Measurements from ENCODE around the gene TACC2.

The TACC2 gene

GRCh38 chr10:122288262-122288661 is 299.3 kb downstream of the TACC2 start:
- no peak overlapping the region for H3K4me3 ChIP-seq (ENCODE audit: low read depth, low read length, poor library complexity, severe bottlenecking)
- H2AFZ ChIP-seq (ENCODE audit: low read length): no peak overlapping the region
- no peaks in the 10 kb centered on the region for H3K9me2 ChIP-seq (ENCODE audit: low read depth, low read length)
- no peaks in the 10 kb centered on the region for H3F3A ChIP-seq (ENCODE audit: insufficient read depth, low read length)
- H3K9ac ChIP-seq (ENCODE audit: low read length): no peak overlapping the region
- no peaks in the 10 kb centered on the region for H3K79me2 ChIP-seq (ENCODE audit: insufficient read depth, low read length)
- H3K27ac ChIP-seq (ENCODE audit: low read depth, low read length, poor library complexity, severe bottlenecking): no peak overlapping the region
- no peaks in the 10 kb centered on the region for H3K36me3 ChIP-seq (ENCODE audit: insufficient read depth, low read length)
- H3K27me3 ChIP-seq (ENCODE audit: insufficient read depth, low read length): no peaks in the 10 kb centered on the region
- H3K9me3 ChIP-seq (ENCODE audit: low read length): no peaks in the 10 kb centered on the region
- no peak overlapping the region for H3K4me2 ChIP-seq (ENCODE audit: low read length)
- TF ChIP-seq EZH2 (IDR thresholded peaks at IDR 0.05; ENCODE audit: borderline replicate concordance, low read length) (no peak), CTCF (IDR thresholded peaks at IDR 0.05; ENCODE audit: low read length) (no peak)
- no peaks in the 10 kb centered on the region for H4K20me1 ChIP-seq (ENCODE audit: insufficient read depth, low read length)
- H3K4me1 ChIP-seq (ENCODE audit: insufficient read depth, low read length, severe bottlenecking): no peaks in the 10 kb centered on the region

GRCh38 chr10:122288917-122289316 is 300.0 kb downstream of the TACC2 start:
- H3K4me3 ChIP-seq (ENCODE audit: low read depth, low read length, poor library complexity, severe bottlenecking): no peak overlapping the region
- no peak overlapping the region for H3K4me2 ChIP-seq (ENCODE audit: low read length)
- no peak for TF ChIP-seq CTCF (IDR thresholded peaks at IDR 0.05; ENCODE audit: low read length)
- TF ChIP-seq EZH2 (IDR thresholded peaks at IDR 0.05; ENCODE audit: borderline replicate concordance, low read length): no peak

GRCh38 chr10:122290334-122290733 is 301.4 kb downstream of the TACC2 start:
- H3K27me3 ChIP-seq (ENCODE audit: insufficient read depth, low read length): no peaks in the 10 kb centered on the region
- no peaks in the 10 kb centered on the region for H3K4me1 ChIP-seq (ENCODE audit: insufficient read depth, low read length, severe bottlenecking)
- TF ChIP-seq EZH2 (IDR thresholded peaks at IDR 0.05; ENCODE audit: borderline replicate concordance, low read length): no peak
- no peak for TF ChIP-seq CTCF (IDR thresholded peaks at IDR 0.05; ENCODE audit: low read length)
- H3K4me2 ChIP-seq (ENCODE audit: low read length): no peak overlapping the region
- H4K20me1 ChIP-seq (ENCODE audit: insufficient read depth, low read length): no peaks in the 10 kb centered on the region
- no peak overlapping the region for H2AFZ ChIP-seq (ENCODE audit: low read length)
- no peaks in the 10 kb centered on the region for H3K9me2 ChIP-seq (ENCODE audit: low read depth, low read length)
- no peak overlapping the region for H3K4me3 ChIP-seq (ENCODE audit: low read depth, low read length, poor library complexity, severe bottlenecking)
- H3K27ac ChIP-seq (ENCODE audit: low read depth, low read length, poor library complexity, severe bottlenecking): no peak overlapping the region
- no peaks in the 10 kb centered on the region for H3K79me2 ChIP-seq (ENCODE audit: insufficient read depth, low read length)
- no peaks in the 10 kb centered on the region for H3K36me3 ChIP-seq (ENCODE audit: insufficient read depth, low read length)
- no peak overlapping the region for H3K9ac ChIP-seq (ENCODE audit: low read length)
- no peaks in the 10 kb centered on the region for H3F3A ChIP-seq (ENCODE audit: insufficient read depth, low read length)
- no peaks in the 10 kb centered on the region for H3K9me3 ChIP-seq (ENCODE audit: low read length)

More at GRCh38 chr10:122288917-122289316, 300.0 kb downstream of the TACC2 start:
- Histone ChIP-seq H3K36me3 (ENCODE audit: insufficient read depth, low read length) (no peaks in the 10 kb centered on the region), H3K27ac (ENCODE audit: low read depth, low read length, poor library complexity, severe bottlenecking) (no peak overlapping the region), H4K20me1 (ENCODE audit: insufficient read depth, low read length) (no peaks in the 10 kb centered on the region), H3K9ac (ENCODE audit: low read length) (no peak overlapping the region), H3F3A (ENCODE audit: insufficient read depth, low read length) (no peaks in the 10 kb centered on the region), H3K9me3 (ENCODE audit: low read length) (no peaks in the 10 kb centered on the region), H3K27me3 (ENCODE audit: insufficient read depth, low read length) (no peaks in the 10 kb centered on the region), H3K79me2 (ENCODE audit: insufficient read depth, low read length) (no peaks in the 10 kb centered on the region), H3K9me2 (ENCODE audit: low read depth, low read length) (no peaks in the 10 kb centered on the region), H3K4me1 (ENCODE audit: insufficient read depth, low read length, severe bottlenecking) (no peaks in the 10 kb centered on the region), H2AFZ (ENCODE audit: low read length) (no peak overlapping the region)
